ENCODE data around the gene HLA-DQA1.
"Not testable (repeated sequence)": the region's sequence is repeated elsewhere in the genome, so short reads cannot be mapped to it uniquely, and the experiment has no call there.

The HLA-DQA1 gene

DNA sequence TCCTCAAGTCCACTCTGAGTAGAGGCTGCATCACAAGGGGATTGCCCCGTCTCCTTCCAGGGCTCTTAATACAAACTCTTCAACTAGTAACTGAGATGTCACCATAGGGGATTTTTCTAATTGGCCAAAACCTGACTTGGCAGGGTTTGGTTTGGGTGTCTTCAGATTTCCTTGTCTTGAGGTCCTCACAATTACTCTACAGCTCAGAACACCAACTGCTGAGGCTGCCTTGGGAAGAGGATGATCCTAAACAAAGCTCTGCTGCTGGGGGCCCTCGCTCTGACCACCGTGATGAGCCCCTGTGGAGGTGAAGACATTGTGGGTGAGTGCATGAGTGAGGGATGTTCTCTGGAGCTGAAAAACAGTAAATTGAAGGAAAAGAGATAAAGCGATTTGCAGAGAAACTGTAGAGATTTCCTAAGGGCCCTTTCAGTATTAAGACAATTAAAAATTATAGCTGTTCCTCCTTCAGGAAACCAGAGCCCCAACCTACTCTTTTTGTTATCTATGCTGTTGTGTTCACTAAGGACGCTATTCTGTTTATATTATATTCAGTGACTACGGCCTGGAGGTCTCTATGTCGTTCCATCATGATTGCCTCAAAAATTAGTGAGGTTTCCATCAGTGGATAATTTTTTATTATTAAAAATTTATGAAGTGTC lies at the start of gene HLA-DQA1:
Gene HLA-DQA1 (plus strand): TSS at position 188 of the 662 bp plus-strand sequence. CDS start 53 bp downstream, at position 241.
- no peak for DNase-seq

DNA sequence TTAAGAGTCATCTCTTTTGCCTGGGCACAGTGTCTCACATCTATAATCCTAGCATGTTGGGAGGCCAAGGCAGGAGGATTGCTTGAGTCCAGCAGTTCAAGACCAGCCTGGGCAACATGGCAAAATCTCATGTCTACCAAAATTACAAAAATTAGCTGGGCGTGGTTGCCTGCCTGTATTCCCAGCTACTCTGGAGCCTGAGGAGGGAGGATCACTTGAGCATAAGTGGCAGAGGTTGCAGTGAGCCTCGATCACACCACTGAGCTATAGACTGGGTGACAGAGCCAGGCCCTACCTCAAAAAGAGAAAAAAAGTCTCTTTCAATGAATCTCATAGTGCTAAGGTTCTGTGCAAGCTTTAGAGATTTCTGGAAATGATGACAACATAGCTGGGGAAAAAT lies 49.0 kb upstream of the HLA-DQA1 start:
- DNase-seq, result no peak

DNA sequence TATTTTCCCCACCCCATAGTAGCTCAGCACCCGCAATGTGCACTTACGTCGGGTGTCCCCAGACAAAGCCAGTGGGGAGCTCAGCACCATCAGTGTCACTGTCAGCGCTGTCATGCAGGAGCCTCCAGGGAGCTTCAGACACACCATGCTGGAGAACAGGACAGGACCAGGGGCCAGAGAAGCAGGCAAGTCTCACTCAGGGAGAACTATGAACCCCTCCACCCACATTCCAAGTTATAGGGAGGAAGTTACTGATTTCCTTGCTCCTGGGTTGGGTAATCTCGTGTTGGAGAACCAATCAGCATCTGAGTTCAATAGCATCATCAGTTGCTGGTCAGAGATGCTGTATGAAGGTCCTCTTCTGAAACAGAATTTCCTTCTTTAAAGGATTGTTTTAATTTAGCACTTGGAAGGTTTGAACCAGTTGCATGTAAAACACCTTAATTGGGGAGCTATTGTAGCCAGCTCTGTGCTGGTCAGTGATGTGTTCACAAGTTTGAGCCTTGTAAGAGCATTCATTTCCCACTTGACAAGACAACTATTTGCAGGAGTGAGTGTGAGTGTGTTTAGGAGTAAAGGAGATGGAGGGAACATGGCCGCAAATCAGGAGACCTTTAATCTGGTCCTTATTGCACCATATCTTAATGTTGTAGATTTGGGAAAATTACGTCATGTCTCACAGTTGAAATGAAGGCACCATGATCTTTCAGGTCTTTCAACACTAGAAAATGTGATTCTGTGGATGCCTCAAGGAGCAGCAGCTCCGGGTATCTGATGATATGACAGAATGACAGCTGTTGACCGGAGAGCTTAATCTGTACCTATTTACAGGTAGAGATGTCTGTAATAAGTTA lies 47.4 kb upstream of the HLA-DQA1 start, which contains the start of gene HLA-DRB1:
Gene HLA-DRB1 (minus strand): TSS at position 253 of the 854 bp plus-strand sequence. CDS start 106 bp downstream, at position 147.
- DNase-seq, result no peak

DNA sequence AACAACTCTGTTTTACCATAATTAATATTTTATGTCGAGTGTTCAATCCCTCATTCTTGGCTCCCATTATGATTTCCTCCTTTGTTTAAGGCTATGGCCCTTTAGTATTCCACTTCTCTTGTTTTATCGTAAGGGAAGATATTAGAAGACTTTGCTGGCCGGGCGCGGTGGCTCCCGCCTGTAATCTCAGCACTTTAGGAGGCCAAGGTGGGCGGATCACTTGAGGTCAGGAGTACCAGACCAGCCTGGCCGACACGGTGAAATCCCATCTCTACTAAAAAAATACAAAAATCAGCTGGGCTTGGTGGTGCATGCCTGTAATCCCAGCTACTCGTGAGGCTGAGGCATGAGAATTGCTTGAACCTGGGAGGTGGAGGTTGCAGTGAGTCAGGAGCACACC lies 46.5 kb upstream of the HLA-DQA1 start:
- not testable (repeated sequence) for DNase-seq

DNA sequence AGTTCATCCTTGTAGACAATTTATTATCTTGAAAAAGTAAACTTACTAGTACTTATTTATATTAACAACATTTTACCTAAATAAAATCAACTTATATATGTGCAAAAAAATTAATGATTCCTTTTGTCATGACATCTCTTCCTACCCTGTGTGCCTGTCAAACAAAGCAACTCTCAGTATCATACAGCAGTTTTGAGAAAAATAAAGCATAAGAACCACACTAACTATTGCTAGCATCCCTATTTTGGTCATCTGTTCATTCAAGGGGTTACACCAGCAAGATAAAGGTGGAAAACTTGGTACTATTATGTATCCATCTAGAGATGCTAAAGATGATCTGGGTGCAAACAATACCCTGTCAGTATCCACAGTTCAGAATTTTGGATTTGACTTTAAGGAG lies 40.2 kb upstream of the HLA-DQA1 start:
- DNase-seq, result no peak

DNA sequence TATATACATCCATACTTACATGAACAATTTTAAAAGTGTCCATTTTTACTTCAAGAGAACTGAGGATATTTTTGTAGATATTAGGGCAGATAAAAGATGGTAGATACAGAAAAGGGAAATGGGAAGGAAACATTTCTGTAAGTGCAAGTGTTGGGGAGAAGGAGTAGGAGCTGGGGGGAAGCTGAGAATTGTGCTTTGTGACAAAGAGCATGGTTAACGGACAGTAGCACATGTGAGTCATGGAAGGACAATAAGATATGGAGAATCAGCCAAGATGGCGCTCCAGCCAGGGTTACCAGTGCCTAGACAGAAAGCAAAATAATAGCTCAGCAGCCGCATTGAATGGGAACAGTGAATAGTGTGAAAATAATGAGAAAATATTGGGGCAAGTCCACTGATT lies 34.8 kb upstream of the HLA-DQA1 start:
- no peak for DNase-seq

DNA sequence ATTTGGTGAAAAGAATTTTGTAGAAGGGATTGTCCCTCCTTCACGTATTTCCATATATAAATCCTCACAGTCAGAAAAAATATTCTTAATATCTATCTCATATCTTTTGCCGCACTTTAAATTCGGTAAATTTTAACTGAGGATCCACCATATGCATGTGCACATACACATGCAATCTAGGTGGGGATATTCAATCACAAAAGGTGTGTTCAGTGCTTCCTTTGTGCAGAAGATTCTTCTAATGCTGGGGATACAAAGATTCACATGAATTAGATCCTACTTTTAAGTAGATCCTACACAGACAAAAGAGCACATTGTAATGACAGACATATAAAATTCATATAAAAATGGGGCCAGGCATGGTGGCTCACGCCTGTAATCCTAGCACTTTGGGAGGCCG lies 34.0 kb upstream of the HLA-DQA1 start:
- no peak for DNase-seq

DNA sequence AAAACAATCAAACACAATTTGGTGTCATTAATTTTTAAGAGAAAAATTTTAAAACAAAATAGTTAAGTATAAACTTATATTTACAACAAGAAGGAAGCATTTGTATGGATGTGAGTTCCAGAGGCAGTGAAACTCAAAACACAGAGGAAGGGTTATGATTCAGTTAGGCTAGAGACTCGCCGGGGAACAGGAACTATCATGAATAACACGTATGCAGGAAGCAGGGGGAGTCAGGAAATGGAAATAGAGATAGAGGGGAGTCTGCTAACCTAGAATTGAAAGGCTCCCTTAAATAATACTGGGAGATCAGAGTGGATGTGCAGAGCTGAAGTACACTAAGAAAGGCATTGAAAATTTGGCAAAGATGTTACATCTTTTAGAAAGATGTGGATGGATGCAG lies 33.3 kb upstream of the HLA-DQA1 start:
- DNase-seq, result no peak

DNA sequence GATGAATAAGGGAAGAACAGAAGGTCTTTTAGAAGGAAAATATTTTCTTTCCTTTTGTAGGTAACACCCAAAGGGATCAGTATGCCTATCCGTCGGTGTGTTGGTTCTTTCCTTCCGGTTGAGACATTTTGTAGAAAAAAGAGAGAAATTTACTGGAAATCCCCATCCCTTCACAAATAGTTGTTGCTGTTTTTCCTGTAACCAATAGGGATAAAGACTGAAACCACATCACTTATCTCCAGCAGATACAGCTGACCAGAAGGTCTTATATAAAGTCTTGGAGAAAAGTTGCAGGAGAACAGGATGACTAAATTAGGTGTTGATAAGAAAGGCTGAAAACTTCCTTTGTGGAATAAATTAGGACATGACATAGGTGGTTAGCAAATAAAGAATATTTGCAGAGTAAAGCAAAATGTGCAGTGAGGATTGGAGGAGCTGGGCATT lies 32.8 kb upstream of the HLA-DQA1 start:
- no peak for DNase-seq

DNA sequence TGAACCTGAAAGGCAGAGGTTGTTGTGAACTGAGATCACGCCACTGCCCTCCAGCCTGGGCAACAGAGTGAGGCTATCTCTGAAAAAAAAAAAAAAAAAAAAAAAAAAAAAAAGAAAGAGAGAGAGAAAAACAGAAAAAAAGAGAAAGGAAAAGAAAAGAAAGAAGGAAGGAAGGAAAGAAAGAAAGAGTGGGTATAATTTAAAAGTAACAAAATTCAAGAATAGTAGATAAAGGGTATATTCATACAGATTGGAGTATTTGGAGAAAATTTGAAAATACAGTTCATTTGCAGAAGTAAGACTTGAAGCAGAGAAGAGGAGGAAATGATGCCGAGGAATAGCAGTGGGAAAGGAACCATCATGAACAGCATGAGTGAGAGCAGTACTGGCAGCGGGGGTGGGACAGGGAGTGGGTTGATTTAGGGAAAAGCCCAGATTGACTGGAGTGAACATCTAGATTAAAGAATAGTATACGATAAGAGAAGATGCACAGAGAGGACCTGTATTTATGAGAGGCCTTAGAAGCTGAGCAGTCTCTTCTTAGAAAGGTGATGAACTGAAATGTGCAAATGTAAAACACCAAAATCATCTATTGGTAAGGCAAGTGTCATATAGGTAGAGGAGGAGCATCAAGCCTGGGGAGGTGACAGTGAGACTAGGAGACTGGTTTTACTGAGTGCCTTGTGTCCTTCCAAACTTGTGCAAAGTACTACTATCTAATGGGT lies 29.8 kb upstream of the HLA-DQA1 start:
- no peak for DNase-seq

DNA sequence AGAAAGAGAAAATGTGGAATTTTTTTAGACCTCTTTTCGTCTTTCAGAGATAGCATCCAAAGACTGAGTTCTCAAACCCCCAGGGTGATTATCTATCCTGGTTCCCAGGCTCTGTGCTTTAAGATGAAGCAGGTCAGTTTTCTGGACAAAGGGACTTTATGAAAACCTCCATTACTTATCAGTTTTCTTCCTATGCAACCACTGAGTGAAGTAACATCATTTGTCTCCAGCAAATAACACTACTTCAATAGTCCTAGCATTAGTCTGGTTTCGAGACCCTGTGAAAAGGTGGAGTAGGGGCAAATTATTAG lies 29.3 kb upstream of the HLA-DQA1 start:
- DNase-seq, result no peak

DNA sequence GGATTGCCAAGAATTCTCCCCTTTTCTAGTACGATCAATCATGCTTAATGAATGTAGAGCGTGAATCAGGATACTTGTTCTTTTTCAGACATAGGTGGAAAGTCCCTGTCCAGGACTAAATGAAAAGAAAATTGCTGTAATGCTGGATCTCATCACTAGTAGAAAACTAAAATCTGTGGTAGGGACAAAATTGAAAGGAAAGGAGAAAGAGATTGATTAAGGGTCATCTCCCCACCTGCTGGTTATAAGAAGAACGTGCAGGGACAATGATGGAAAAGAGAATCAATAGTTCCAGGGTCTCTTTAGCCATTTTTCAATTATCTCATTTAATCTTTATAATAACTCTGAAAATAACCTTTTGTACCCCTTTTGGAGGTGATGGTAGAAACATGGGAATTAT lies 28.8 kb upstream of the HLA-DQA1 start:
- DNase-seq, result no peak

DNA sequence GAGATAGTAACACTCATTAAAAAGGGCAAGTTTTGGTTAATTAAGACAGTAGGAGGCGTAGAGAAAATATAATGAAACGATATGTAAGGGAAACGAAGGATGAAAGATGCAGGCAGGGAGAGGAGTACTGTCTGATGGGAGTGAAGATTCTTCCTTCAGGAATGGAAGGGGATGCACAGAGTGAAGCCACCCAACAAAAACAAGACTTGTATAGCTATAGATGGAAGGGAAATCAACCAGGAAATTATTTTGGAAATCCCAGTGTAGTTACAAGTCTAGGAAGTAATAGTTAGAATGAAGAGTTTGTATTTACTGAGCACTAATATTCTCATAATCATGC lies 27.8 kb upstream of the HLA-DQA1 start:
- DNase-seq, result no peak

DNA sequence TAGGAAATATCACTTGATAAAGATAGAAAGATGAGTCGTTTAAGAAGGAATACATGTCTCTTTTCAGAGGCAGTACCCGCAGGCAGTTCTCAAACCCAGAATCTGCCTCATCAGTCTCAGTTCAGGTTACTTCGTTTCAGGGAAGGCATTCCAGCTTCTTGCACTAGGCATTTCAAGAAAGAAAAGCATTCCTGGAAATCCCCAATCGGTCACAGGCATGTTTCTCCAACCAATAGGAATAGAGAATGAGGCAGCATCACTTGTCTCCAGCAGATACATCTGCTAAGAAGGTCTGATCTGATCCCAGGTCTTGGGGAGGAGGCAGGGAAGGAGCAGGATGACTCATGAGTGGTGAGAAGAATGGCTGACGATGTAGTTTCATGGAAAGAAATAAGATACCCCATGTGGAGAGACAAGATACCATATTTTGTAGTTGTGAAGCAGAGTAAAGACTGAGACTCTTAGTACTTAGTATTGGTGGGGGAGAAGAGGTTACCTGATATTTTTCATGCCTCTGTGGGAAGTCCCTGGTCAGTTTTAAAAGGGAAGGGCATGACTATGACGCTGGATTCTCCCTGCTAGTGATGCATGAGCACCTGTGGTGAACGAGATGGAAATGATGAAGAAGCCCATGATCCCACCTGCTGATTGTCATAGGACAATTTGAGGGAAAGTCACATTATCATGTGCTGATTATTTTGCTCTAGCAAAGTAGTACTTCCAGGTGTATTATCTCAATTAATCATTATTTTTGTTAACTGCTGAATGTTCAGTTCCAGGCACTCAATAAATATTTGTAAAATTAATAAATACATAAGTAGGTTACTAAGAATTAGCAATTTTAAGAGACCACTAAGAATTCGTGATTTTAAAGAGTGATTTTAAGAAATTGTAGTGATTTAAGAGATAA lies 27.2 kb upstream of the HLA-DQA1 start:
- peak; percentile 0 for DNase-seq

DNA sequence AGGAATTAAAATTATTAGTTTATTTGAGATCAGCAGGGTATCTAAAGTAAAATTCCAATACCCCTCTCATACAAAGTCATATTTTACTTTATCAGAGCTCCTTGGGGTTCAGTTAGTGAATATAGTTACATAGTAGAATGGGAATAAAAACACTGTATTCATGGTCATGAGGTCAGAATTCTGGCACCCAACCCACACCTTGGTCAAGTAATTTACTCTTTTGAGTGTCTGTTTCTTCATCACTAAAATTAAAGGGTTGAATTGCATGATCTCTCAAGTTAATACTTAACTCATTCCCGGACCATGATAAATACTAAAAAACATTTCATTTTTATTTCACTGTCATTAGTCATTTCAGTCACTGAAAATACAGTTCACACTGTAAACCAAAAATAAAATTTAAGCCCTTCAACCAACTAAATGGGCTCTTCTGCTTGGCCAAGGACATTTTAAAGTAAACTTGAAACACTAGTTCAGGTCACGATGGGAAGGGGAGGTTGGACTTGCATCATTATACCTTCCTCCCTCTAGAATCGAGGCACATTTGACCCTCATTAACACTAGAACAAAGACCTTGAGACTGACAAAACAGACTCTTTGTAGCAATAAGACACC lies 26.4 kb upstream of the HLA-DQA1 start:
- no peak for DNase-seq

DNA sequence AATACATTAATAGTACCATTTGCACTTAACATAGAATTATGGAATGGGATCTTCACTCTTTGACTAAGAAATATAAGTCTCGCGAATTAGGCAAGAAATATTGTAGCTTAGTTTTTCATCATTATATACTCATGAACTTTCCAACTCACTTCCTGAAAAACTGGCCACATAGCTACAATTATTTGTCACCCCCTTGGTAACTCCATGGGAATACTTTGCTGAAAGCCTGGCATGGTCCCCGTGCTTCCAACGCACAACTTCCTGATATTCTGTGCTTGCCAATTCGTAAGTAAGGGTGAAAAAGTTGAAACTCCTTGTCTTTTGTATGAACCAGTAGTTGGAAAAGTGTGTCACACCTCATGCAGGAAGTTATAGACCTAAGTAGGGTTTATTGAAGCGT lies 23.7 kb upstream of the HLA-DQA1 start:
- DNase-seq, result no peak

DNA sequence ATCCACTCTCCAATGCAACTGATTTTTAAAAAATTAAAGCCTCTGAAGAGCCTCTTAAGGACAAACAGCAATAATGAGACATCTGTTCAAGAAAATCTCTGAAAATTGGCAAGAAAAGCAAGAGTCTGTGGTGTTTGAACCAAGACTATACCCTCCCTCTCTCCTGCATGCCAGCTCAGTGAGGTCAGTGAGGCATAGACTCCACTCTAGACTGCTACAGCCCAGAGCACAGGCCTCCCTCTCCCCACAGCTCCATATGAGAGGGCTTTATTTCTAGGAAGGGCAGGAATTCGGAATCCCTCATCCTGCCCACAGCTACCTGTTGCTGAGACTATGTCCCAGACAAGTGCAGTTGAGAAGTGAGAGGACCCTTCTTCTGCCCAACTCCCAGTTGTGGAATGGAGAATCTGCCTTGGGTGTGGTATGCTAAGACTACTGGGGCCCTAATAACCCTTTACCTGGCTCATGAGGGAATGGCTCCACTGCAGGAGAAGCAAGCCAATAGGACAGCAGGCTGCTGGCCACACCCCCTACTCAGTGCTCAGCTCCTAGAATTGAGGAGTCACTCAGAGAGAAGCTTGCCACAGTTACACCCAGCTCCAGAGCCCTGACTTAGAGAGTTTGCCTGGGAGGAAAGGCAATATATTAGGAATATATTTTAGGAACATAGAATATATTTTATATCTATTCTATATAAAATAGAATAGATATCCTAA lies 22.7 kb upstream of the HLA-DQA1 start:
- DNase-seq, result no peak

DNA sequence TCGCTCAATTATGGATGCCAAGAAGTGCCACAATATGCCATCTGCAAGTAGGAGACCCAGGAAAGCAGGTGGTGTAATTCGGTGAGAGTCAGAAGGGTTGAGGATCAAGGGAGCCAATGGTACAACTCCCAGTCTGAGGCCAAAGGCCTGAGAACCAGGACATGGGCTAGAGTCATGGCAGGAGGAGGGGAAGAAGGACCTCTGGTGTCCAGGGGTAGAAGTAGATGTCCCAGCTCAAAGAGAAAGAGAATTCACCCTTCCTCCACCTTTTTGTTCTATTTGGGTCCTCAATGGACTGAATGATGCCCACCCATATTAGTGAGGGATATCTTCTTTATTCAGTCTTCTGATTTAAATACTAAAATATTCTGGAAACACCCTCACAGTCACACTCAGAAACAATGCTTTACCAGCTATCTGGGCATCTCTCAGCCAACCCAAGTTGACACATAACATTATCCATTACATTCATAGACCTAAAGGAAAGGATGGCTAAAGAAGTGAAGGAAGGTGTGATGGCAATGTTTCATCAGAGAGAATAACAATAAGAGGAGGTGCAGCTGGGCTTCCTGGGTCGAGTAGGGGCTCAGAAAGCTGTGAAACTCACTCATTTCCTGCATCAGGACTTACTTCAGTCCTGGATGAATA lies 21.2 kb upstream of the HLA-DQA1 start:
- DNase-seq, result no peak

DNA sequence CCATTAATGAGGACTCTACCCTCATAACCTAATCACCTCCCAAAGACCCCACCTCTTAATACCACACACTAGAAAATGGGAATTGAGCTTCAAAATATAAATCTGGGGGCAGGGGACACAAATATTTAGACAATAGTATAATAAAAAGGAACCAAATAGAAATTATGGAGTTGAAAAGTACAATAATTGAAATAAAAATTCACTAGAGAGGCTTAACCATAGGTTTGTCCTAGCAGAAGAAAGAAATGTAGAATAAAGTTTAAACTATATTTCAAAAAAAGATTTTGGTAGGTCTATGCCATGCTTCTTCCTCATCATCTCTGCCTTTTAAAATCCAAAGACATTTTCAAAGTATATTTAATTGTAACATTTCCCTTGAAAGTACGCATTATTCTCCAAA lies 19.5 kb upstream of the HLA-DQA1 start:
- DNase-seq, result no peak

DNA sequence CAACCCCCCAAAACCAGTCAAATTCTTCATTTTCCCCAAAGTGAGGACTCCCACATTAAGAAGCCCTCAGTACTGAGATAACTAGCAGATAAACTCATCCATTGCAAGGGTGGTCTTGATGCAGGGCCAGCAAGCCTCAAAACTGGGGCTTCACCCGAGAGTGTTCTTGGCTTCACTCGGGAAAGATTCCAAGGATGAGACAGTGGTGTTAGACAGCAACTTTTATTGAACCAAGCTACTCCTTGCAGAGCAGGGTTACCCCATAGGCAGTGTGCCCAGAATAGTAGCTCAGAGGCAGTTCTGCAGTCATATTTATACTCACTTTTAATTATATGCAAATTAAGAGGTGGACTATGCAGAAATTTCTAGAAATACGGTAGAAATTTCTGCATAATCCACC lies 15.8 kb upstream of the HLA-DQA1 start:
- DNase-seq, result no peak

All from NCI-H345 (cell line).